DOHH2 (cell line): Measurements from ENCODE around the gene PAPPA.

Source experiments
- H3F3A ChIP-seq: fragments of 200-600 bp; sonication (generic), shearing (Covaris generic); 2 replicates; pipeline ENCODE4 v1.6.0; 2016; ENCODE audit warnings: antibody characterized with exemption, mild to moderate bottlenecking; ENCODE audit not compliant: control insufficient read depth, insufficient read depth
- H3K27ac ChIP-seq: fragments of 200-600 bp; sonication (generic); 2 replicates; pipeline ENCODE4 v1.5.1; 2014; ENCODE audit warnings: low read depth, mild to moderate bottlenecking, low read length, moderate library complexity
- H3K27me3 ChIP-seq: fragments of 200-600 bp; sonication (generic); 2 replicates; pipeline ENCODE4 v1.6.1; 2014; ENCODE audit warnings: mild to moderate bottlenecking, low read length, mixed read lengths; ENCODE audit not compliant: control insufficient read depth
- H3K36me3 ChIP-seq: fragments of 200-600 bp; sonication (generic); 2 replicates; pipeline ENCODE4 v1.6.1; 2014; ENCODE audit warnings: mild to moderate bottlenecking, low read length, moderate library complexity, mixed read lengths; ENCODE audit not compliant: control insufficient read depth
- H3K4me1 ChIP-seq: fragments of 200-600 bp; sonication (generic); 2 replicates; pipeline ENCODE4 v1.6.1; 2014; ENCODE audit warnings: mild to moderate bottlenecking, low read length, mixed read lengths; ENCODE audit not compliant: control insufficient read depth
- H3K4me2 ChIP-seq: fragments of 200-600 bp; sonication (generic); 2 replicates; pipeline ENCODE4 v1.6.0; 2014; ENCODE audit warnings: mild to moderate bottlenecking, low read length, moderate library complexity
- H3K4me3 ChIP-seq: fragments of 200-600 bp; sonication (generic); 2 replicates; pipeline ENCODE4 v1.5.1; 2014; ENCODE audit warnings: mild to moderate bottlenecking, low read length, mixed read lengths
- H3K79me2 ChIP-seq: fragments of 200-600 bp; sonication (generic); 2 replicates; pipeline ENCODE4 v1.6.1; 2014; ENCODE audit warnings: mild to moderate bottlenecking, low read length, mixed read lengths; ENCODE audit not compliant: control insufficient read depth
- H3K9me2 ChIP-seq: fragments of 200-600 bp; sonication (generic); replicated peaks from 2 replicates; pipeline ENCODE4 v1.6.1; 2014; ENCODE audit warnings: mild to moderate bottlenecking, low read length, mixed read lengths; ENCODE audit not compliant: control insufficient read depth
- H3K9me3 ChIP-seq: fragments of 200-600 bp; sonication (generic); 2 replicates; pipeline ENCODE4 v1.6.1; 2014; ENCODE audit warnings: antibody characterized with exemption, low read length, mixed read lengths; ENCODE audit not compliant: control insufficient read depth, insufficient read depth
- H4K20me1 ChIP-seq: fragments of 200-600 bp; sonication (generic); 2 replicates; pipeline ENCODE4 v1.6.0; 2014; ENCODE audit warnings: low read depth, mild to moderate bottlenecking, antibody characterized with exemption, low read length, moderate library complexity; ENCODE audit not compliant: control insufficient read depth, insufficient read depth
- CTCF ChIP-seq: fragments of 200-600 bp; sonication (generic); IDR thresholded peaks from one replicate; pipeline ENCODE4 v1.5.1; 2014; ENCODE audit warnings: antibody characterized with exemption, mild to moderate bottlenecking, low read depth, low read length; ENCODE audit not compliant: poor library complexity, severe bottlenecking
- EZH2phosphoT487 ChIP-seq: fragments of 200-600 bp; sonication (generic); IDR thresholded peaks from 2 replicates; pipeline ENCODE4 v1.6.1; 2017; ENCODE audit warnings: borderline replicate concordance, mild to moderate bottlenecking, antibody characterized with exemption, low read length, moderate library complexity, mixed read lengths

The PAPPA gene

DNA sequence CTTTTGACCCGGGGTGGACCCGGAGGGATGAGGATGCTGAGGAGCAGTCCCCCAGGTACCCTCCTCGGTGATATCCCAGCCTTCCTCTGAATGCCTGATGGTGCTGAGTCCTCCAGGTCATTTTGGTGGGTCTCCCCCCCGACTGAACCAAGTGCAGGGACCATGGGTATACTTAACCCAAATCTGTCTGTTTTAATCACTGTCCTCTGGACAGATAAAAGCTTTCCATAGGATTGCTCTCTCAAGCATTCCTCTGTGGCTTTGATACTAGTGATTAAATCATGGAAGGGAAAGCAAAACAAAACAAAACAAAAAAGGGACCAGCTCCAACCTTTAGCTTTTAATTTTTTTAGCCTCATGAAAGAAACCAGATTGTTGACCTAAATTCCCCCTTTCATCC lies 26.0 kb downstream of the PAPPA start:
- Histone ChIP-seq H3K4me2 (no peak overlapping the region), H3K36me3 (no peaks in the 10 kb centered on the region), H3K27ac (no peak overlapping the region), H3F3A (no peaks in the 10 kb centered on the region), H4K20me1 (no peaks in the 10 kb centered on the region), H3K9me3 (no peaks in the 10 kb centered on the region), H3K4me3 (no peak overlapping the region), H3K27me3 (no peaks in the 10 kb centered on the region), H3K79me2 (no peaks in the 10 kb centered on the region), H3K9me2 (no peaks in the 10 kb centered on the region), H3K4me1 (no peaks in the 10 kb centered on the region)
- TF ChIP-seq EZH2phosphoT487 (no peak), CTCF (no peak)

- H3K27ac ChIP-seq: no peak overlapping the region
- H3K4me1 ChIP-seq: no peaks in the 10 kb centered on the region
- H3F3A ChIP-seq: no peaks in the 10 kb centered on the region
- no peaks in the 10 kb centered on the region for H3K9me2 ChIP-seq
- H4K20me1 ChIP-seq: no peaks in the 10 kb centered on the region
- H3K4me2 ChIP-seq: no peak overlapping the region
- no peaks in the 10 kb centered on the region for H3K79me2 ChIP-seq
- H3K27me3 ChIP-seq: no peaks in the 10 kb centered on the region
- no peaks in the 10 kb centered on the region for H3K9me3 ChIP-seq
- H3K4me3 ChIP-seq: no peak overlapping the region
- TF ChIP-seq CTCF (no peak), EZH2phosphoT487 (no peak)
- no peaks in the 10 kb centered on the region for H3K36me3 ChIP-seq
Observed at GRCh38 chr9:116181853-116182610, 28.4 kb downstream of the PAPPA start.

DNA sequence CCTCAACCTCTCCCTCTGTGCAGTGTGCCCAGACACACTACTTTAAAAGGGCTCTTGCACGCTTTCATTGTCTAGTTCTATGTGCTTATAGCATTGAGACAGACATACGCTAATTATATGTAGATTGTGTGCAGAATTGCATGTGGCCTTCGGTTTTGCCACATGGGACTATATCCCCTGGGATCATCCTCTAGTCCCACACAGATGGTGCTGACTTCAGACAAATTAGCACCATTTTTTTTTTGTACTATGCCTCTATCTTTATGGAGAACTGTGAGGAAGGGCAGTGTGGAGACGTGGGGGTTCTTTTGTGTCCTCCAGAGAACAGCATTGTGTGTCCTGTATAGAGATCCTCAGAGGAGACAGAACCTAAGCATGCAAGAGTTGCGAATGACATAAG lies 29.3 kb downstream of the PAPPA start:
- H4K20me1 ChIP-seq: no peaks in the 10 kb centered on the region
- no peaks in the 10 kb centered on the region for H3K36me3 ChIP-seq
- no peaks in the 10 kb centered on the region for H3K79me2 ChIP-seq
- no peak overlapping the region for H3K4me3 ChIP-seq
- no peaks in the 10 kb centered on the region for H3F3A ChIP-seq
- H3K27me3 ChIP-seq: no peaks in the 10 kb centered on the region
- no peaks in the 10 kb centered on the region for H3K4me1 ChIP-seq
- no peaks in the 10 kb centered on the region for H3K9me3 ChIP-seq
- no peak overlapping the region for H3K27ac ChIP-seq
- H3K4me2 ChIP-seq: no peak overlapping the region
- TF ChIP-seq CTCF: no peak
- no peak for TF ChIP-seq EZH2phosphoT487
- no peaks in the 10 kb centered on the region for H3K9me2 ChIP-seq
